ENCODE measurements around the gene GTPBP1. TPM values are rescaled to one million over a fixed set of nuclear protein-coding genes. Genes with fewer than 3 reads are reported as not detected.

The GTPBP1 gene
- total and polyA plus RNA-seq, 2 of the 4 experiments (the other 2 are of a cell fraction) = 12.4 to 29.5 TPM

DNA sequence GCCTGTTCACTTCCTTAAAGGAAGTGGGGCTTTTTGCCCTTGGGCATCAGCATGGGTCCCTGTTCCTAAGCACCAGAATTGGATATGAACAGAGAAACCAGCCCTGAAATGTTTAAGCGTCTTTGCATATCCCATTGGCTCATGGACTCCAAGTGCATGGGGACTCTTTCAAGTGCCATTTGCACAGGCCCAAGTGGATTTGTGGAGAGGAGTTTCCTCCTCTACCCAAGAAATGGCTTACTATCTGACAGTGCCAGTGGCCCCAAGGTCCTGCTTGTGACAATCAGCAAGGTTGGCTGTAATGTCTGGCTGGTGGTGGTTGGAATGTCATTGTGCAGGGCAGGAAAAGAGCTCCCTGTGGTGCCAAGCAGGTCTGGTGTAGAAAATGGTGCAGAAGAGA lies 20.0 kb upstream of the GTPBP1 start:
- in situ Hi-C loops (cut with MboI; ENCODE audit: low sequenced_read_pairs) = no loop called here
- H3K56ac ChIP-seq (ENCODE audit: extremely low read depth, insufficient read depth, low read length) = no peak overlapping the region

More for the DNA sequence above, 20.0 kb upstream of the GTPBP1 start:
- Histone ChIP-seq H3K4ac (ENCODE audit: low read depth, low read length) (no peak overlapping the region), H3K27me3 (ENCODE audit: control insufficient read depth, insufficient read depth, low read length) (no peaks in the 10 kb centered on the region), H2BK15ac (ENCODE audit: low read depth, low read length) (no peak overlapping the region), H3K36me3 (ENCODE audit: control insufficient read depth, insufficient read depth, low read length) (peaks cover 49% of the 10 kb centered on the region), H4K5ac (ENCODE audit: low read depth, low read length) (no peak overlapping the region), H3K9me1 (ENCODE audit: insufficient read depth, low read length) (peaks cover 4% of the 10 kb centered on the region; the same call in 1 of the 2 replicates), H3K27ac (ENCODE audit: insufficient read depth, low read length) (no peak overlapping the region), H3K79me1 (ENCODE audit: low read depth in 1 of 2, low read length in 2 of 2) (peaks cover 30 to 55% of the 10 kb centered on the region in 2 experiments), H3K9ac (ENCODE audit: low read depth, low read length) (no peak overlapping the region), H3K18ac (ENCODE audit: low read depth, low read length) (no peak overlapping the region), H3K4me1 (ENCODE audit: control insufficient read depth, insufficient read depth, low read length) (no peaks in the 10 kb centered on the region; the same call in 1 of the 2 replicates), H4K20me1 (ENCODE audit: insufficient read depth, low read length) (peaks cover 4% of the 10 kb centered on the region; the same call in 1 of the 2 replicates), H4K91ac (ENCODE audit: insufficient read depth, low read depth, low read length) (no peak overlapping the region), H2BK5ac (ENCODE audit: low read depth, low read length, poor library complexity, severe bottlenecking) (no peak overlapping the region), H2AK5ac (ENCODE audit: low read depth, low read length) (no peak overlapping the region), H2BK120ac (ENCODE audit: low read depth, low read length) (no peak overlapping the region), H4K8ac (ENCODE audit: low read depth in 2 of 2, low read length in 2 of 2) (no peak overlapping the region), H3K4me3 (ENCODE audit: insufficient read depth, low read depth, low read length) (no peak overlapping the region), H2BK20ac (ENCODE audit: low read depth, low read length) (no peak overlapping the region), H3K9me3 (ENCODE audit: control insufficient read depth, insufficient read depth, low read length) (no peaks in the 10 kb centered on the region), H3K23ac (ENCODE audit: low read depth, low read length) (no peak overlapping the region), H2AK9ac (replicated peaks; ENCODE audit: low read depth, low read length, poor library complexity) (no peak overlapping the region), H3K4me2 (ENCODE audit: low read depth, low read length) (no peak overlapping the region), H2AFZ (replicated peaks; ENCODE audit: low read length, poor library complexity) (no peak overlapping the region), H3K14ac (replicated peaks; ENCODE audit: low read depth, low read length) (no peak overlapping the region)
- no TSS peak for BruUV-seq (replicated peaks)
- ChIA-PET CTCF (no interaction called here), POLR2A (ENCODE audit: unreplicated experiment) (no interaction called here)
- no peak for DNase-seq
- TF ChIP-seq, protein P1, sequence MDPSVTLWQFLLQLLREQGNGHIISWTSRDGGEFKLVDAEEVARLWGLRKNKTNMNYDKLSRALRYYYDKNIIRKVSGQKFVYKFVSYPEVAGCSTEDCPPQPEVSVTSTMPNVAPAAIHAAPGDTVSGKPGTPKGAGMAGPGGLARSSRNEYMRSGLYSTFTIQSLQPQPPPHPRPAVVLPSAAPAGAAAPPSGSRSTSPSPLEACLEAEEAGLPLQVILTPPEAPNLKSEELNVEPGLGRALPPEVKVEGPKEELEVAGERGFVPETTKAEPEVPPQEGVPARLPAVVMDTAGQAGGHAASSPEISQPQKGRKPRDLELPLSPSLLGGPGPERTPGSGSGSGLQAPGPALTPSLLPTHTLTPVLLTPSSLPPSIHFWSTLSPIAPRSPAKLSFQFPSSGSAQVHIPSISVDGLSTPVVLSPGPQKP (IDR thresholded peaks at IDR 0.05; ENCODE audit: borderline replicate concordance, low read depth, low read length) = no peak
- TF ChIP-seq MAFK (IDR thresholded peaks at IDR 0.05; ENCODE audit: low read depth, low read length) (no peak), CEBPB (IDR thresholded peaks at IDR 0.05; ENCODE audit: low read depth, low read length) (no peak), FOS (IDR thresholded peaks at IDR 0.05; ENCODE audit: low read depth, low read length) (no peak), RFX5 (IDR thresholded peaks at IDR 0.05; ENCODE audit: low read depth, low read length) (no peak), RCOR1 (IDR thresholded peaks at IDR 0.05; ENCODE audit: insufficient replicate concordance, low read length) (no peak), BHLHE40 (IDR thresholded peaks at IDR 0.05; ENCODE audit: low read depth, low read length) (no peak)
- TF ChIP-seq, protein P2, sequence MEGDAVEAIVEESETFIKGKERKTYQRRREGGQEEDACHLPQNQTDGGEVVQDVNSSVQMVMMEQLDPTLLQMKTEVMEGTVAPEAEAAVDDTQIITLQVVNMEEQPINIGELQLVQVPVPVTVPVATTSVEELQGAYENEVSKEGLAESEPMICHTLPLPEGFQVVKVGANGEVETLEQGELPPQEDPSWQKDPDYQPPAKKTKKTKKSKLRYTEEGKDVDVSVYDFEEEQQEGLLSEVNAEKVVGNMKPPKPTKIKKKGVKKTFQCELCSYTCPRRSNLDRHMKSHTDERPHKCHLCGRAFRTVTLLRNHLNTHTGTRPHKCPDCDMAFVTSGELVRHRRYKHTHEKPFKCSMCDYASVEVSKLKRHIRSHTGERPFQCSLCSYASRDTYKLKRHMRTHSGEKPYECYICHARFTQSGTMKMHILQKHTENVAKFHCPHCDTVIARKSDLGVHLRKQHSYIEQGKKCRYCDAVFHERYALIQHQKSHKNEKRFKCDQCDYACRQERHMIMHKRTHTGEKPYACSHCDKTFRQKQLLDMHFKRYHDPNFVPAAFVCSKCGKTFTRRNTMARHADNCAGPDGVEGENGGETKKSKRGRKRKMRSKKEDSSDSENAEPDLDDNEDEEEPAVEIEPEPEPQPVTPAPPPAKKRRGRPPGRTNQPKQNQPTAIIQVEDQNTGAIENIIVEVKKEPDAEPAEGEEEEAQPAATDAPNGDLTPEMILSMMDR (conservative IDR thresholded peaks at IDR 0.05; ENCODE audit: low read depth, low read length) = no peak
- dilution Hi-C loops (cut with HindIII; ENCODE audit: low sequenced_read_pairs, unreplicated experiment) = no loop called here
- ATAC-seq (ENCODE audit: low read depth) = no peak
- no CpG with 5 or more reads among the region's 1 CpG for WGBS, 2 experiments (ENCODE audit: extremely low coverage in 2 of 2, insufficient read length in 1 of 2)
- intact Hi-C loops (cut with micrococcal nuclease) = no loop called here

Data from IMR-90 (cell line).